ENCODE measurements around the gene SP2. TPM values are rescaled to one million over a fixed set of nuclear protein-coding genes. Genes with fewer than 3 reads are reported as not detected.

Gene SP2
- total and polyA plus RNA-seq, 2 of the 13 experiments (the other 11 are each of a cell fraction or from before 2014, with no cell fraction given) = 1.4 to 4.8 TPM

GRCh38 chr17:47941246-47942095 is 45.4 kb downstream of the SP2 start, which contains the start of gene PNPO (continued):
- TF ChIP-seq, protein P1, sequence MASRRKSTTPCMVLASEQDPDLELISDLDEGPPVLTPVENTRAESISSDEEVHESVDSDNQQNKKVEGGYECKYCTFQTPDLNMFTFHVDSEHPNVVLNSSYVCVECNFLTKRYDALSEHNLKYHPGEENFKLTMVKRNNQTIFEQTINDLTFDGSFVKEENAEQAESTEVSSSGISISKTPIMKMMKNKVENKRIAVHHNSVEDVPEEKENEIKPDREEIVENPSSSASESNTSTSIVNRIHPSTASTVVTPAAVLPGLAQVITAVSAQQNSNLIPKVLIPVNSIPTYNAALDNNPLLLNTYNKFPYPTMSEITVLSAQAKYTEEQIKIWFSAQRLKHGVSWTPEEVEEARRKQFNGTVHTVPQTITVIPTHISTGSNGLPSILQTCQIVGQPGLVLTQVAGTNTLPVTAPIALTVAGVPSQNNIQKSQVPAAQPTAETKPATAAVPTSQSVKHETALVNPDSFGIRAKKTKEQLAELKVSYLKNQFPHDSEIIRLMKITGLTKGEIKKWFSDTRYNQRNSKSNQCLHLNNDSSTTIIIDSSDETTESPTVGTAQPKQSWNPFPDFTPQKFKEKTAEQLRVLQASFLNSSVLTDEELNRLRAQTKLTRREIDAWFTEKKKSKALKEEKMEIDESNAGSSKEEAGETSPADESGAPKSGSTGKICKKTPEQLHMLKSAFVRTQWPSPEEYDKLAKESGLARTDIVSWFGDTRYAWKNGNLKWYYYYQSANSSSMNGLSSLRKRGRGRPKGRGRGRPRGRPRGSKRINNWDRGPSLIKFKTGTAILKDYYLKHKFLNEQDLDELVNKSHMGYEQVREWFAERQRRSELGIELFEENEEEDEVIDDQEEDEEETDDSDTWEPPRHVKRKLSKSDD (CRISPR knock-in tag; IDR thresholded peaks at IDR 0.05; ENCODE audit: low read depth) = peak; percentile 92
- TF ChIP-seq ZSCAN9 (CRISPR knock-in tag; IDR thresholded peaks at IDR 0.05; ENCODE audit: borderline replicate concordance) = peak; percentile 81
- TF ChIP-seq, protein P2, sequence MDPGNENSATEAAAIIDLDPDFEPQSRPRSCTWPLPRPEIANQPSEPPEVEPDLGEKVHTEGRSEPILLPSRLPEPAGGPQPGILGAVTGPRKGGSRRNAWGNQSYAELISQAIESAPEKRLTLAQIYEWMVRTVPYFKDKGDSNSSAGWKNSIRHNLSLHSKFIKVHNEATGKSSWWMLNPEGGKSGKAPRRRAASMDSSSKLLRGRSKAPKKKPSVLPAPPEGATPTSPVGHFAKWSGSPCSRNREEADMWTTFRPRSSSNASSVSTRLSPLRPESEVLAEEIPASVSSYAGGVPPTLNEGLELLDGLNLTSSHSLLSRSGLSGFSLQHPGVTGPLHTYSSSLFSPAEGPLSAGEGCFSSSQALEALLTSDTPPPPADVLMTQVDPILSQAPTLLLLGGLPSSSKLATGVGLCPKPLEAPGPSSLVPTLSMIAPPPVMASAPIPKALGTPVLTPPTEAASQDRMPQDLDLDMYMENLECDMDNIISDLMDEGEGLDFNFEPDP (CRISPR knock-in tag; conservative IDR thresholded peaks at IDR 0.05) = peak; percentile 97; the same call in 1 of the 2 replicates
- TF ChIP-seq HBP1 (CRISPR knock-in tag; IDR thresholded peaks at IDR 0.05; ENCODE audit: low read depth) = peak; percentile 74; the same call in 1 of the 2 replicates
- no peak for TF ChIP-seq ZNF207 (IDR thresholded peaks at IDR 0.05; ENCODE audit: borderline replicate concordance)
- TF ChIP-seq NR2F1 (CRISPR knock-in tag; IDR thresholded peaks at IDR 0.05) = peak in 1 of 2 experiments; percentile 9; a peak in 1 of 4 replicates
- peak; percentile 84 for TF ChIP-seq MAF1 (CRISPR knock-in tag; IDR thresholded peaks at IDR 0.05; ENCODE audit: borderline replicate concordance)
- no peak for TF ChIP-seq ZNF556 (CRISPR knock-in tag; IDR thresholded peaks at IDR 0.05; ENCODE audit: borderline replicate concordance)
- no peak for TF ChIP-seq LRRFIP1 (CRISPR knock-in tag; conservative IDR thresholded peaks at IDR 0.05)
- TF ChIP-seq SAP130 (CRISPR knock-in tag; IDR thresholded peaks at IDR 0.05; ENCODE audit: low read depth) = peak; percentile 99
- peak; percentile 61; the same call in 1 of the 2 replicates for TF ChIP-seq ZNF616 (CRISPR knock-in tag; IDR thresholded peaks at IDR 0.05; ENCODE audit: low read depth)
- peak; percentile 27; the same call in 1 of the 2 replicates for TF ChIP-seq ZNF550 (CRISPR knock-in tag; IDR thresholded peaks at IDR 0.05; ENCODE audit: borderline replicate concordance)
- TF ChIP-seq NFYC (CRISPR knock-in tag; IDR thresholded peaks at IDR 0.05) = peak; percentile 99
- peak; percentile 90 for TF ChIP-seq UBTF (CRISPR knock-in tag; IDR thresholded peaks at IDR 0.05)

All from HepG2 (cell line).